COLO668 (cell line): Measurements from ENCODE around the gene PVR.
A peak's percentile ranks its signal among the peaks of the same experiment; 100 is the strongest.
"Not testable (repeated sequence)": the region's sequence is repeated elsewhere in the genome, so short reads cannot be mapped to it uniquely, and the experiment has no call there.

Experiments
- DNase-seq: peaks from one replicate; lab custom pipeline; 2025; ENCODE audit not compliant: unreplicated experiment; lab: John Stamatoyannopoulos, UW

Gene PVR, protein sequence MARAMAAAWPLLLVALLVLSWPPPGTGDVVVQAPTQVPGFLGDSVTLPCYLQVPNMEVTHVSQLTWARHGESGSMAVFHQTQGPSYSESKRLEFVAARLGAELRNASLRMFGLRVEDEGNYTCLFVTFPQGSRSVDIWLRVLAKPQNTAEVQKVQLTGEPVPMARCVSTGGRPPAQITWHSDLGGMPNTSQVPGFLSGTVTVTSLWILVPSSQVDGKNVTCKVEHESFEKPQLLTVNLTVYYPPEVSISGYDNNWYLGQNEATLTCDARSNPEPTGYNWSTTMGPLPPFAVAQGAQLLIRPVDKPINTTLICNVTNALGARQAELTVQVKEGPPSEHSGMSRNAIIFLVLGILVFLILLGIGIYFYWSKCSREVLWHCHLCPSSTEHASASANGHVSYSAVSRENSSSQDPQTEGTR

DNA sequence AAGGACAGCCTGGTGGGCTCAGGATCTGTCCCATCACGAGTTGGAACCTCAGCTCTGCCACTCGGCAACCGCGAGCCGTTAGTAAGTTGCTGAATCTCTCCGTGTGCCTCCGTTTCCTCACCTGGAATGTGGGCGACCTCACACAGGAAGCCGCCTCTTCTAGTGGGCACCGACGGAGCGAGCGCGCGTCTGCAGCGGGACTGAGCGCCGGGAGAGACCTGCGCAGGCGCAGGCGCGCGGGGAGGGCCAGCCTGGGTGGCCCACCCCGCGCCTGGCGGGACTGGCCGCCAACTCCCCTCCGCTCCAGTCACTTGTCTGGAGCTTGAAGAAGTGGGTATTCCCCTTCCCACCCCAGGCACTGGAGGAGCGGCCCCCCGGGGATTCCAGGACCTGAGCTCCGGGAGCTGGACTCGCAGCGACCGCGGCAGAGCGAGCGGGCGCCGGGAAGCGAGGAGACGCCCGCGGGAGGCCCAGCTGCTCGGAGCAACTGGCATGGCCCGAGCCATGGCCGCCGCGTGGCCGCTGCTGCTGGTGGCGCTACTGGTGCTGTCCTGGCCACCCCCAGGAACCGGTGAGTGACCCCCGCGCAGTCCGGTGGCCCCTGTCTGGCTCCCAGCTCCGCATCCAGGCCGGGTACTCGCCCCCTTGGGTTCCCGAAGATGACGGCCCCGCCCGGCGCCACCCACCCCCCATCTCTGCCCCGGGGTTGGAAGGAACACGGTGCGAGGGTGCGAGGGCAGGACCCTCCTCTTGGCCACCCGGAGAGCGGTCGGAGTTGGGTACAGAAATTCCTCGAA, at the start of gene PVR:
PVR (plus strand) TSS at position 306 of the 797 bp plus-strand sequence; CDS start at position 493, 187 bp downstream.
- DNase-seq, result peak; percentile 87

DNA sequence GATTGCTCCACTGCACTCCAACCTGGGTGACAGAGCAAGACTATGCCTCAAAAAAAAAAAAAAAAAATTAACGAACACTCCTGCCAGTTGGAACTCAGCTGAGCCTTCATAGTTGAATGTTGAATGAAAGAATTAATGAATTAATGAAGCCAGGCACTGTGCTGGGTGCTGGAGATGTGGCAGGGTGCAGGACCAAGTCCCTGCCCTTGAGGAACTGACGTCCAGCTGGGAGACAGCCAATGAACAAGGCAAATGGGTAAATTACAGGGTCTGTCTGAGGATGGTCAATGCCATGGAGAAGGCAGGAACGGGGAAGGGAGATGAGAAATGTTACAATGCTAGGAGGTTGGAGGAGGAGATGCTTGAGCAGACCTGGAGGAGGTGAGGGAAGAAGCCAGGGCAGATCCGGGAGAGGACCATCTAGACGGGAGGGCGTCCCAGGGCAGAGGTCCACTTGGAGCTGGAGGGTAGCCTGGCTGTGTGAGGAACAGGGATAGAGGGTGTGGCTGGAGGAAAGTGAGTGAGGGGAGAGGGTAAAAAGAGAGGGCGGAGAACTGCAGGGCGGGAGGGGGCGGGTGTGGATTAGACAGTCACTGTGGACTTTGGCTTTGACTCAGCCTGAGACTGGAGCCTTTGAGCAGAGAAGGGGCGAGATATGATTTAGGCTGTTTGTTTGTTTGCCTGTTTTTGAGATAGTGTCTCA, 47.1 kb upstream of the PVR start:
- DNase-seq, result no peak

DNA sequence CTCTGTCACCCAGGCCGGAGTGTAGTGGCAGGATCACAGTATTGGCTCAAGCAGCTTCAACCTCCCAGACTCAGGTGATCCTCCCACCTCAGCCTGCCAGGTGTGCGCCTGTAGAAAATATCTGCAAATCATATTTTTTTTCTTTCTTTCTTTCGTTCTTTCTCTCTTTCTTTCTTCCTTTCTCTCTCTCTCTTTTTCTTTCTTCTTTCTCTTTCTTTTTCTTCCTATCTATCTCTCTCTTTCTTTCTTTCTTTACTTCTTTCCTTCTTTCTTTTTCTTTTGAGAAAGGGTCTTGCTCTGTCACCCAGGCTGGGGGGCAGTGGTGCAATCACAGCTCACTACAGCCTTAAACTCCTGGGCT, 46.6 kb upstream of the PVR start:
- no peak for DNase-seq

DNA sequence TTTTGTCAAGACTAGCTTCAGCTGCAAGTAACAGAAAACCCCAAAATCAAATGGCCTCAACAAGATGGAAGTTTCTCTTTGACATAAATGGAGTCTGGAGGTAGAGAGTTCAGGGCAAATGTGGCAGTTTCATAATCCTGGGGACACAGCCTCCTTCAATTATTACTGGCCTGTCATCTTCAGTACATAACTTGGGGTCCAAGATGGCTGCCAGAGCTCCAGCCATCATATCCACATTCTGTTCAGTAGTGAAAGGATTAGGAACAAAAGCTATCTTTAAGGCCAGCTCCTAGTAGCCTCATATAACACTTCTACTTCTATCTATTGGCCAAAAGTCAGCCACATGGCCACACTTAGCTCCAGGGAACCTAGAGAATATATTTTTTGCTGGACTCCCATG, 45.4 kb upstream of the PVR start:
- no peak for DNase-seq

DNA sequence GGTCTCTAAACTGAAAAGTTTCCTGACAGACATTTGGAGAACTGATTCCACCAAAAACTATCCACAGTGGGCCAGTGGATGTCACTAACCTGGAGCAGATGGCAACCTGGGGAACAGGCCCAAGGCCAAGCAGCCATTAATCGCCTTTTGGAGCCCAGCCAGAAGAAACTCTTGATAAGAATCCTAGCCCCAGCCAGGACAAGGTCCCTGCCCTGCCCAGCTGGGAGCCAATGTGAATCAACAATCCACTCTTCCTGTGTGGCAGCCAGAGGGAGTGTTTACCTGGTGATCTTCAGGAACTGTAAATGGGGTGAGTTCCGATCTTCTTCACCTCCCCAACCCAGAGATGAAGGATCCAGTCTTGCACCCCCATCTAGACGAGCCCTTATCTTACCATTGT, 44.8 kb upstream of the PVR start:
- no peak for DNase-seq

DNA sequence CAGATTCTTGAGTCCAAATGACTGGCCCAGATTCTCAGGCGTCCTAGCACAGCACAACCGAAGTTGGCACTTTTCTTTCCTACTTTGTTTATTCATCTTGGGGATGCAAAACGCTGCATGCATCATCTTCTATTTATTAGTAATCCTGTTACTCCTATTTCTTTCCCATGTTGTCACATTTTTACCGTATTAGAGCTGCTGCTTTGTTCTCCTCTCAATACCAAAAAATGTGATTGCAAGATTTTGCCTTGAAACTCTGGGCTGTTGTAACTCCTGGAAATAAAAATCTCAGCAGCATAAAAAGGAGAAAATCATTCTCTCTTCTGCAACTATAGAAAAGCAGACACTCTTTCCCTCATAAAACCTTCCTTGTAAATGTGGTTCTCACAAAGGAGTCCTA, 43.2 kb upstream of the PVR start:
- DNase-seq, result no peak

DNA sequence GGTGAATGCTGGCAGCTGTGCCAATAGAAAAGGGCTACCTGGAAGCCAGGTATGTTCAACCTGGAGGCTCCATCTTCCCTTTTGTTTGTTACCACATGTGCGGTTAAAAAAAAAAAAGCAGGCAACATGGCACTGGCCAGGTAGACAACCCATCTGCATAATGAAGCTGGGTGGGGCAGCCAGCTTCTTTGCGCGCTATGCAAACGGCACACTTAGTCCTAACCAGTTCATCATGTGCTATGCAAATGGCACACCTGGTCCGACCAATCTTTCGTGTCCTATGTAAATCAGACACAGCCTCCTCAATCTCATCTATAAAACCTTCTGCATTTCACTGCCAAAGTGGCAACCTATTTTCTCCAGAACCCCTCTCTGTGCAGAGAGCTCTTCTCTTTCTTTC, 41.6 kb upstream of the PVR start:
- DNase-seq, result peak; percentile 48

DNA sequence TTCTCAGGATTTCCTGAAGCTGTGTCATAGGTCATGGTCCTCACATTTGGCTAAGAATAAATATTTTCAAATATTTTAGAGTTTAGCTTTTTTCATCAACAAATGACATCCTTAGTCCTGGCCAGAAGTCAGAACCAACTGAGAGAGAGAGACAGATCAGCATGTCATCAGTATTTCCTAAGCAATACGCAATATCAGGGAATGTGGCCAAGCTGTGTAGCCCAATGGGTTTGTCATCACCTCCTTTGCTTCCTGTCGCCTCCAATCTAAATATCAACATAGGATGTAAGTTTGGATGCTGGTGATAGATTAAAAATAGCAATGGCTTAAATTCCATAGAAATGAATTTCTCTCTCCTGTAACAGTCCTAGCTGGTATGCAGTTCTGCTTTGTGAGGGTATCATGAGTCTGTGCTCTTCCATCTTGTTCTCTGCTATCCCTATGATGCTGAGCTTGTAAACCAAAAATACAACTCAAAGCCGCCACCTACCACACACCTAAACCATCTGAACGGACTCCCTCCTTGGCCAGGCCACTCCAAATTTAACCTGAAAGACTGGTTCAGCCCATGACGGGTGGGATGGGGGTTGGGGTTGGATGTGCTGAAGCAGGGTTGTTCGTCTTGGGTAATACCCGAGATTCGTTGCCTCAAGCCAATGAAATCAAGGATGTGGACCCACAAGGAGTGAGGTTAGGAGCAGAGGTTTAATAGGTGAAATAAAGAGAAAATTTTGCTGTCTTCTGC, 40.3 kb upstream of the PVR start:
- DNase-seq, result no peak

DNA sequence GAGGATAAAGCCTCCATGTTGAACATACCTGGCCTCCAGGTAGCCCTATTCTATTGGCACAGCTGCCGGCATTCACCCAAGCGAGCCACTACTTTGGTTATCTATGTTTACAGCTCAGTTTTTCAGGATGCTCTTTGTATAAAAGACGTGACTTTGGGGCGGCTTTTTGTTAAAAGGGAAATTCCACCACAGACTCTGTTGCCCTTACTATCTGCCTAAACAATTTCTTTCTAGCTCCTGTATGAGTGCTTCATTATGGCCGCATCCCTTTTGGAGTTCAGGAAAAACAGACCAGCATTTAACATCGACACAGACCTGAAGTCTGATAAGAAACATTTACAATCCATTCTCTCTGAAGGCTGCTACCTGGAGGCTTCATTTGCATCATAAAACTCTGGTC, 39.5 kb upstream of the PVR start:
- DNase-seq, result no peak

DNA sequence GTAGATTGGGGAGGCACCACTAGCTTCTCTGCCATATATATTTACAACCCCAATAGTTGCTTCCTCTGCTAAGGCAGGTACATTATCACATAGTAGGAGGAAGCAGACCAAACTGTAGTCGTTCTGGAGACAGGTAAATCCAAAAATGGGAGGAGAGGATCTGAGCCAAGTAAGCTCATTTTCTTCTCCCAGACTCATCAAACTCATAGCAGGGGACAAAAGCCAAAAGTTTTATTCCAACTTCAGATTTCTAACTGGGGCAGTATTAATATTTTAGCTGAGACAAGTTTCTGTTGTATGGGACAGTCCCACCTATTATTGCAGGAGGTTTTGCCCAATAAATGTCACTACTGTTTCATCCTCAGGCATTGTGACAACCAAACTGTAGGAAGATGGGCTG, 38.2 kb upstream of the PVR start:
- no peak for DNase-seq

DNA sequence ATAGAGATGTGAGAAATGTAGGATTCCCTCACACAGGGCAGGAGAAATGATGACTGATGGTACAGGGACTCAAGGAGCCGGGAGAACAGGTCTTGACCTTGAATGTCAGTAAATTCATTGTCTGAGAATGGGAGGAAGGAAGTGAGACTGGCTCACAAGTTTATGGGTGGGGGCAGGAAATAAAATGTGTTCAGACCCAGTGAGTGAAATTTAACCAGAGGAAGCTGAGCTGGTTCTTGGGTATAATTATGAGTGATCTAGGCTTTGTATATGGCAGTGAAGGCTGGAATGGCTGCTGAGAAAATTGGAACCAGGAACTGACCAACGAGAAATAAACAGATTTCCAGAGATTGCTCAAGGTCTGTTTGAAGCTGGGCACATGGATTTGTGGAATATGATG, 36.7 kb upstream of the PVR start:
- DNase-seq, result no peak

DNA sequence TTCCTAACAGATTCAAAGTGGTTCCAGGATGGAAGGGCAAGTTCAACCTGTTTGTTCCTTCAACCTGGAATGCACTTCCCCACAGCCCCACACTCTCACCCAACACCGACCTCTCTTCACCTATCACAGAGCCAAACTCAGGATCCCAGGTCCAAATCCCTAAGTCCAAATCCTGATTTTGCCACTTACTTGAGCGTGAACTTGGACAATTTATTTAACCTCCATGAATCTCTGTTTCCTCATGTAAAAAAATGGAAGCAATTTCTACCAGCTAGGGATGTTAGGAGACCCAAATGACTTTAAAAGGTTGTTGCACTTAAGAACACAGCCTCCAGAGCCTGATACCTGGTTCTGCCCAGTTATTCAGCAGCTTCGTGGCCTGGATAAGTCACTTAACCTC, 35.8 kb upstream of the PVR start:
- no peak for DNase-seq

DNA sequence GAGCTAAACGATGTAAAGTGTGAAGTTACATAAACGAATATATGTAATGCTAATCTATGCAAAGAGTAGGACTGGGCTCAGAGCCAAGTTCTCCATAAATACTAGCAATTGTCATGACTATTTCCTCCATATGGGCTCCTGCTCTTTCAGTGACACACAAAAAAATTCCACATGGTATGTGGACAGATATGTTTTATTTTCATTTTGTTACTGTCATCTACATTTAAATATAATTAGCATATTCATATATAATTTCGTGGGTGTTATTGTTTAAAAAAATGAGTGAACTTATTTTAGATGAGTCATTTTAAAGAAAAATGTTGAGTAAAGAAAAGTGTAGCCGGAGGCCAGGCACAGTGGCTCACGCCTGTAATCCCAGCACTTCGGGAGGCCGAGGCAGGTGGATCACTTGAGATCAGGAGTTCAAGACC, 35.3 kb upstream of the PVR start:
- peak; percentile 61 for DNase-seq

DNA sequence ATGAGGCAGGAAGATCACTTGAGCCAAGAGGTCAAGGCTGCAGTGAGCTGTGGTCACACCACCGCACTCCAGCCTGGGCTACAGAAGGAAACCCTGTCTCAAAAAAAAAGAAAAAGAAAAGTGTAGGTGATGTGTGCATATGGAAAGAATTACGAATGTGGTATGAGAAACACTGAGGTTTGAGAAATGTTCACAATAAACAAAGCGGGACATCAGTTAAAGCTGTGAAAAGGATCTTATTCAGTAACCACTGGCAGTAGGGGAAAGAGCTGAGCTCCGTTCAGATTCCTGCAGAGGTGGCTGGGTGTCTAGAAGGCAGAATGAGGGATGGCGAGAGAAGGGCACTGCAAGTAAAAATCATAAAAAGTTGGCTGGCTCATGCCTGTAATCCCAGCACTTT, 34.5 kb upstream of the PVR start:
- no peak for DNase-seq

DNA sequence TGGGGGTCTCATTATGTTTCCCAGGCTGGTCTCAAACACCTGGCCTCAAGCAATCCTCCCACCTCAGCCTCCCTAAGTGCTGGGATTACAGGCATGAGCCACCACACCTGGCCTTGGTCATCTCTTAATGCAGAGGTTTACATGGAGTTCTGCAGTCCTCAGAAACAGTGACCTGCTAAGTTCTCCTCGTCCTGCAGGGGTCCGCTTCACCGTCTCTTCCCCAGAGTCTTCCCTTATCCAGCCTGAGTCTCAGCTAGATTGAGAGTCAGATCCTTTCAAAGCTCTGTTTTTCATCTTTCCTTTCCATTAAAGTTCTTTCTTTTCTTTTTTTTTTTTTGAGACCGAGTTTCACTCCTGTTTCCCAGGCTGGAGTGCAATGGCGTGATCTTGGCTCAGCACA, 33.2 kb upstream of the PVR start:
- DNase-seq, result not testable (repeated sequence)

DNA sequence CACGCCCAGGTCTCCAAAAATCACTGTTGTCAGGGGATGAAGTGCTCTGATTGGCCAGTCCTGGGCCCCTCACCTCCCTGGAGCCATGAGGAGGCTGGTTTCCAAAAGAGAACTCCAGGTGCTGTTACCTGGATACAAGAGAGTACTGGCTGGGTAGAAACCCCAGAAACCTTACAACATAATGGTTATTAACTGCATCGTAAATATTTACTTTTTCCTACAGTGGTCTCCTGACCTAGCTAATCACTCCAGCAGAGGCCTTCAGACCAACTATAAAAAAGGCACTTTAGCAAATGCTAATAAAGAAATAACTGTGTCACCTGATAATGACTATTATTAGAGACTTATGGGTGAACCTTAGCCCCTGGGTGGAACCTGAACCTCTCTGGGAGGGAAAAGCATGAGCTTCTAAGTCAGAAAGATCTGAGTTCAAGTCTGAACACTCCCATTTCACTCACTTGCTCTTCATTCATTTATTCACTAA, 31.9 kb upstream of the PVR start:
- peak; percentile 32 for DNase-seq

DNA sequence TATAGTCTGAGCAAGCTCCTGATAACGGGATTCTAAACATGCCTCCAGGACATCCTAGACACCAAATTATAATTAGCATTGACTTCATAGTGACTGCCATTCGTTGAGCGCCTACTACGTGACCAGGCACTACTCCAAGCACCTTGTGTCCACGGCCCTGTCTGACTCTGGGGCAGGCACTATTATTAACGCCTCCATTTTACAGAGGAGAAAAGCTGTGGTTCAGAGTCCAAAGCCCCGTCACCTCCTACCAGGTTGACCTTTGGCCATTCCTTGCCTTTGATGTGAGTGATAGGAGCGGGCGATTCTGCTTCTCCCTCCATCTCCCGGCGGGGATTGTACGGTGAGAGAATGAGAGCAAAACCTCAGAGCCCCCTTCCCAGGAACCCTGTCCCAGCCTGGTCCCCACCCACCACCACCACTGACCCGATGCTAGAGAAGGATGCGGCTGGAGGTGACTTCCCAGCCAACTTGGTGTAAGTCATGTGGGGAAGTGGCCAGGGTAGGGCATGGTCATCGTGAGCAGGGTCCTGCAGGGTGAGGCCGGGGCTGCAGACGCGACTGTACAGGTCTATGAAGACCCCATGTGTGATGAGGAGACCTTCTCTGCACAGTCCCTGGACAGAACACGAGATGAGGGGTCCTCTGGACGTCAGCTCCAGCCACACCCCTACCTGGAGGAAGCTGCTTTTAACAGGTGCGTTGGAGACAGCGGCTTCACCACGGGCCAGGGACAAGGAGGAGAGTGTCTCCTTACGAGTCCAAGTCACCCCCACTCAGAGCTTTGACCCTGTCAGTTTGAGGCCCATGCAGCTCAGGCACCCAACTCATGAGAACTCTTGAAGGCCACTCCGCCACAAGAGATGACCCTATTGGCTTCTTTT, 30.2 kb upstream of the PVR start, which contains the start of gene IGSF23:
IGSF23 (plus strand) TSS at position 269 of the 884 bp plus-strand sequence; CDS start at position 352, 83 bp downstream.
- no peak for DNase-seq

DNA sequence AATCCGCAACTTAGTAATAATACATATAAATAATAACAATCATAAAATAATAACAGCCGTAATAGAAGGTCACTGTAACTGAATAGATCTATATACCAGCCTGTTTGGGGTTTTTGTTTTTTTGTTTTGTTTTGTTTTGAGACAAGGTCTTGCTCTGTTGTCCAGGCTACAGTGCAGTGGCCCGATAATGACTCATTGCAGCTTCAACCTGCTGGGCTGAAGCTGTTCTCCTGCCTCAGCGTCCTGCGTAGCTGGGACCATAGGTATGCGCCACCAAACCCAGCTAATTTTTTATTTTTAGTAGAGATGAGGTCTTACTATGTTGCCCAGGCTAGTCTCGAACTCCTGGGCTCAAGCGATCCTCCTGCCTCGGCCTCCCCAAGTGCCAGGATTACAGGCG, 29.4 kb upstream of the PVR start:
- no peak for DNase-seq

DNA sequence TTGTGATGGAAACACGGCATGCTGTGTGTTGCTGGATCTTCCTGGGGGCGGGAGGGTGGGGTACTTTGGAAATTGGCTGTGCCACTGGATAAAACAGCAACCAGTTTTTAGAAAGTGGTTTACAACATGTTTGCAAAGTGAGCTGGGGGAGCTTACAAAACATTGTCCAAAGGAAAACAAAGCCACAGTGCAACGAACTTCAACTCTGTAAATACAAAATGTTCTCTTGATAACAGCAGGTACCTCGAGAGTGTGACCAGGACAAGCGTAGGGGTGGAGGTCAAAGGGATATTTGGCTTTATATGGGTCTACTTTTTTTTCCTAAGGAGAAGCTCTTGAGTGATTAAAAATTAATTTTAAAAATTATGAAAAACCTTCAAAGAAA, 27.9 kb upstream of the PVR start:
- DNase-seq, result no peak
